ENCODE data around the gene C2CD3.

C2CD3 gene

DNA sequence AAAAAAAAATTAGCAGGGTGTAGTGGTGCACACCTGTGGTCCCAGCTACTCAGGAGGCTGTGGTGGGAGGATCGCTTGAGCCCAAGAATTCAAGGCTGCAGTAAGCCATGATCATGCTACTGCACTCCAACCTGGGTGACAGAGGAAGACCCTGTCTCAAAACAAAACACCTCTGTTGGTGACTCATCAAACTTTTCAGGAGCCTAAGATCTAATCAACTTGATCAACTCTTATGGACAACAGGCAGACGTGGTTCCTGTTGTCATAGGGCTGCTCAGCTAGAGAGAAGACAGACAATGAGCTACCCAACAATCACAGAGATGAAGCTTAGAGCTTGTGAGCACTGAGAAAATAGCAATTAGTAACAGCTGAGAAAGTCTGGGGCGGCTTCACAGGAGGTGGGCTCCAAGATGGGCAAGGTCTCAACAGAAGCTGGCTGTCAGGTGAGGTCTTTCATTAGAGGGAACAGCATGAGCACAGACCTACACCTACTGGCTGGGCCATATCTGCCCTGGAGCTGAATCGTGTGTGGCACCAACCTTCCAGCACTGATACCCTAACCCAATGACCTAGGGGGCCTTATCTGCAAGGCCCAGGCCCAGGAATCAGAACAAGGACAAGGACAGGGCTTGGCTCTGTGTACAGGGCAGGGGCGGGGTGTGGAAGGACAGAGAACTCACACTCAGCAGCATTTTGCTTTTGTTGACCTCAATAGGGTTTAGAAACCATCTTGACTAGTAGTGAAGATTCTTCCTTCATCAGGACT is 154.7 kb downstream of the C2CD3 start:
- no peak for DNase-seq

DNA sequence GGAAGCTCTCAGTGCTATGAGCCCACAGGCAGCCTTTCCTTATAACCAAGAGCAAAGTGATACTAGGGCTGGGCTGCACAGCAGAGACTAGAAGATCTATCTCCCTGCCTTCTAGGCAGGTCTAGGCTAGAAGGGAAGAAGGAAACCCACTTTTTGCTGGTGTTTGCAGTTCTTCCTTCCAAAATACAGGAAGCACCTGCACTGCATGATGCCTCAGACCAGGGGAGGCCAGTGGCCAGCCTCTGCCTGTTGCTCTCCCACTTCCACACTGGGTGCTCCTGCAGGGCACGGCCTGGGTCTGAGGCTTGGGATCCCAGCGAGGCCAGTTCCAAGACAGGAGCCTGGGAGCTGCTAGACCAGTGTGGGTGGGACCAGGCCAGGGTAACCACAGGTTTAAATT is 155.9 kb downstream of the C2CD3 start:
- DNase-seq: peak; percentile 78

DNA sequence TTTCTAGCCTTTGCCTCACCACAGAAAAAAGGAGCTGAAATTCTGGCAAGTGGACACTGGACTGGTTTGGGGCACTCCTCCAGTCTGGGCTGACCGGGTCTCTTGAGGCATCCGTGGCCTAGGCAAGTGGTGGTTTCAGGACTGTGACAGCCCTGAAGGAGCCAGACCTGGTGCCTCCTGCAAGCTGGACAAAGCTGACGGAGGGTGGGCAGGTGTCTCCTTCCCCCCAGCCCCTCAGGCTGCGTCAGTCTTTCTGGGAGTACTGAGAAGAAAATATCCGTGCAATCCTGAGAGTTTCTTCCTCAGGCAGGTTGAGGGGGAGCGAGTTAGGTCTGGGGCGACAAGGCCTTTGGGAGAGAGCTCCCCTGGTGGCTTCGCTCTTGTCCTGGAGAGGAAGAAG is 157.7 kb downstream of the C2CD3 start:
- no peak for DNase-seq

DNA sequence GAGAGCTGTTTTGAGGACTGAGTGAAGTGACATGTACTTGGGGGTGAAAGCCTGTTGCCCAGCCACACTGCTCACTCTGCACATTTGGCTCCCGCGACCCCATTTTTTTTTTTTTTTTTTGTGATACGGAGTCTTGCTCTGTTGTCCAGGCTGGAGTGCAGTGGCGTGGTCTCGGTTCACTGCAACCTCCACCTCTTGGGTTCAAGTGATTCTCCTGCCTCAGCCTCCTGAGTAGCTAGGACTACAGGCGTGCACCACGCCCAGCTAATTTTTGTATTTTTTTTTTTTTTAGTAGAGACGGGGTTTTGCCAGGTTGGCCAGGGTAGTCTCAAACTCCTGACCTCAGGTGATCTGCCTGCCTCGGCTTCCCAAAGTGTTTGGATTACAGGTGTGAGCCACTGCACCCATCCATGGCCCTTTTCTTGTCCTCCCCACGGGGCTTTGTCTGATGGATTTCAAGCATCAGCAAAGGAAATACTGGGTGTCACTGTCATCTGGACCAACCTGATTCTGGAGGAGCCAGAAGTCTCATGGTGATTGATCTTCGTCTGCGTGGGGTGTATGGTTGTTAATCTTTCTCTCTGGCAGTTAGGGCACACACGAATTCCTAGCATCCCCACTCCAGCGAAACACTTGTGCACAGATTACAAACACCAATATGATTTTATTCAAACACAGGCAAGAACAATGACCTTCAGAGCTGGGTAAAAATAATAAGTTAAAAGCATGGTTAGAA is 158.6 kb downstream of the C2CD3 start:
- DNase-seq: no peak

- DNase-seq: peak; percentile 90
Observed at GRCh38 chr11:74011360-74012073, 159.3 kb downstream of the C2CD3 start.

DNA sequence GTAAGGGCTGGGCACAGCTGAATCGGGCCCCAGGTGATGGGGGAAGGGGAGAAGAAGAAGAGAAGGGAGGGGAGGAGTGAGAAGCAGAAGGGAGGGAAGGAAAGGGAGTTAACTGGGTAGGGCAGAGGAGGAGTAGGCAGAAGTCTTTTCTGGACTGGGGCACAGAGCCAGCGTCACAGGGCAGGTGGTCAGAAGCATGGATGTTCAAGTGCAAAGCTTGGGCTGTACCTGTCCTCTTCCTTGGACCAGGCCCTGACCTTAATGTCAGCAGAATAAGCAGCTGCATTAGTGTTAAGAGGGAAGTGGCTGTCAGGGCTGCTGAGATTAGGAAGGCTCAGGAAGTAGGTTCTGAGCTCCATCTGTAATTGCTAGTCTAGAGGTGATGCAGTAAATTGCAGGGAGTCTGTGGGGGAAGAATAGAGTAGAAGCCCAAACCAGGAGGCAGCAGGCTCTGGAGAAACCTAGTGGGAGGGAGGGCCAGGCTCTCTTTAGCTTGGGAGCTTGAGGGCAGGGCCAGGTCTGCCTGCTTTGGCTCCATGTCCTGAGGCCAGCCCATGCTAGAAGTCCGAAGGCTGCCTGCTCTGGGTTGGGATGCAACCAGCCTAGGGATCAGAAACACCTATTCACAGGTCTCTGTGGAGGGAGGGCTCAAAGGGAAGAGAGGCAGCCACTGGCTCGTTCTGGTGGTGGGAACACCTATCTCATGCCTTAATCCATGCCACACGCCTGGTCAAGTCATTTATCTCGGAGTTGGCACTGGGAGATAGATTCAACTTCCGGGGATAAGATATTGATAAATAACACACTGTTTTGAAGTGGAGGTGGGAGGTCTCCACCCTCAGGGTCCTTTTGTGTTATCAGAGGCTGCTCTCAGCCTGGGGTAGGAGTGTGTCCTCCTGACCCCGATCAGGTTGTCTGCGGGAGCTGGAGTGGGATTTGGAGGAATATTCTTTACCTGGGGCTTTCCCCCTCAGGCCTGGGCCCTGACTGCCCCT is 160.2 kb downstream of the C2CD3 start:
- DNase-seq: peak; percentile 39

GRCh38 chr11:74009675-74010305 is 161.0 kb downstream of the C2CD3 start:
- DNase-seq: no peak

DNA sequence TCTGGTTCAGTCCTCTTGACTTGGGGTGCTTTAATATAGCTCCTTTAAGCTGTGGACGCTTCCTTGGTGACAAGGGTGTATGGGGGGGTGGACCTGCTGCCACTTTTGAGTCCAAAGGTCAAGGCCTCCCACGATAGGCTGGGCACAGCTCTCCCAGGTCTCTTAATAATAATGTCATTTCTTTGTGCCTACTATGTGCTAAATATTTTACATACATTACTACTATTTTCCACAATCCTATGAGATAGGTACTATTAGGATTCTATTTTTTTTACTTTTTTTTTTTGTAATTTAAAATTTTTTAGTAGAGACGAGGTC is 161.6 kb downstream of the C2CD3 start:
- no peak for DNase-seq

GRCh38 chr11:74008373-74009229 is 162.2 kb downstream of the C2CD3 start, which contains the start of gene UCP3:
TSS of gene UCP3 (minus strand) at chr11:74009085. CDS start at chr11:74007042, 2,043 bp downstream.
- DNase-seq: no peak

- no peak for DNase-seq
Observed at GRCh38 chr11:74007691-74008372, 163.0 kb downstream of the C2CD3 start.

- no peak for DNase-seq
Observed at GRCh38 chr11:74006743-74007304, 164.0 kb downstream of the C2CD3 start.

- DNase-seq: no peak
Observed at GRCh38 chr11:74005721-74006517, 164.9 kb downstream of the C2CD3 start.

GRCh38 chr11:74004759-74005615 is 165.8 kb downstream of the C2CD3 start:
- DNase-seq: peak; percentile 11

- no peak for DNase-seq
Observed at GRCh38 chr11:74004046-74004695, 166.6 kb downstream of the C2CD3 start.

GRCh38 chr11:74002832-74003231 is 168.0 kb downstream of the C2CD3 start:
- no peak for DNase-seq

DNA sequence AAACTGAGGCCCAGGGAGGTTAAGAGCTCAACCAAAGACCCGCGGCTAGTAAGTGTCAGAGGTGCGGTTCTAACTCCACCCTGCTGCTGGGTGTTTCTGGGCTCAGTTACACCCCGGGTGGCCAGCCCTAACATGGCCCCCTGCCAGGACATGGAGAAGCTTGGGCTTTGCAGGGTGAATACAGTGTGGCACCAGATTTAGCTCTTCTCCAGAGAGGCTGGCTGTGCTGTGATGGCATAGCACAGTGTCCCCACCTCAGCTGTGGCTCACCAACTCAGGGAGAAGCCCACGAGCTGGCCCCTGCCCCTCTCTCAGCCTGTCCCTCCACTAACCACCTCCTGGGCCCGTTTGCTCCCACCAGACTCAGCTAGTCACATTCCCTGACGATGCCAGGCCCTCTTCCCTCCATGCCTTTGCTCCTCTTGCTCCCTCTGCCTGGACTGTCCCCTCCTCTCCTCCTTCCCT is 168.9 kb downstream of the C2CD3 start:
- no peak for DNase-seq

All from GF-D8 (cell line).